ENCODE results near the gene ALG8. TPM values are rescaled to one million over a fixed set of nuclear protein-coding genes. Genes with fewer than 3 reads are reported as not detected.

Gene ALG8
- total and polyA plus RNA-seq, 2 of the 8 experiments (the other 6 are each of a cell fraction or from before 2014, with no cell fraction given), result 66.7 to 84.3 TPM

GRCh38 chr11:78067704-78068103 lies 71.7 kb downstream of the ALG8 start:
- Histone ChIP-seq H3K23ac (ENCODE audit: insufficient read length) (no peak overlapping the region), H3K9ac (replicated peaks in 1 of 4; ENCODE audit: extremely low read depth in 1 of 4, low read depth in 3 of 4, low read length in 3 of 4) (no peak overlapping the region), H3K18ac (ENCODE audit: extremely low read depth, low read length) (no peak overlapping the region), H3K9me3 (ENCODE audit: insufficient read depth in 2 of 2, low read depth in 1 of 2, low read length in 1 of 2) (no peaks in the 10 kb centered on the region), H4K91ac (replicated peaks; ENCODE audit: insufficient read length, low read length) (no peak overlapping the region), H4K5ac (ENCODE audit: insufficient read length, low read depth, low read length) (no peak overlapping the region), H2BK12ac (ENCODE audit: low read depth, low read length) (no peak overlapping the region), H4K20me1 (replicated peaks in 1 of 2; ENCODE audit: control insufficient read depth in 1 of 2, insufficient read depth in 2 of 2, low read length in 2 of 2) (peaks cover 0 to 3% of the 10 kb centered on the region in 2 experiments), H3K23me2 (ENCODE audit: low read depth, low read length) (no peaks in the 10 kb centered on the region), H2AK5ac (ENCODE audit: low read depth, low read length) (no peak overlapping the region), H2BK5ac (ENCODE audit: low read depth, low read length) (no peak overlapping the region), H3K4ac (replicated peaks; ENCODE audit: insufficient read length, low read depth, low read length) (no peak overlapping the region), H2BK20ac (ENCODE audit: low read length) (no peak overlapping the region), H2AFZ (ENCODE audit: low read length) (no peak overlapping the region), H2BK15ac (ENCODE audit: low read length) (no peak overlapping the region), H2BK120ac (replicated peaks; ENCODE audit: low read depth, low read length) (no peak overlapping the region), H3K4me2 (ENCODE audit: insufficient read depth in 1 of 2, low read depth in 2 of 2, low read length in 2 of 2) (no peak overlapping the region), H3K36me3 (ENCODE audit: control insufficient read depth in 2 of 4, insufficient read depth in 4 of 4, low read length in 3 of 4) (peaks cover 0 to 37% (median 14%) of the 10 kb centered on the region in 4 experiments; a peak in 6 of 8 replicates), H3K79me1 (ENCODE audit: low read depth, low read length) (no peaks in the 10 kb centered on the region), H3K27me3 (replicated peaks in 1 of 4; ENCODE audit: control insufficient read depth in 3 of 4, extremely low read depth in 1 of 4, insufficient read depth in 3 of 4, low read length in 3 of 4) (no peaks in the 10 kb centered on the region), H3K27ac (ENCODE audit: low read depth, low read length) (no peak overlapping the region), H3K4me3 (ENCODE audit: extremely low read depth in 1 of 4, insufficient read depth in 2 of 4, low read depth in 3 of 4, low read length in 4 of 4) (no peak overlapping the region), H3K79me2 (ENCODE audit: control insufficient read depth in 1 of 2, insufficient read depth in 2 of 2, low read length in 2 of 2) (no peaks in the 10 kb centered on the region), H3K14ac (ENCODE audit: insufficient read length) (no peak overlapping the region), H3K4me1 (replicated peaks in 1 of 4; ENCODE audit: control insufficient read depth in 3 of 4, insufficient read depth in 4 of 4, low read length in 3 of 4) (no peaks in the 10 kb centered on the region), H4K8ac (ENCODE audit: extremely low read depth, insufficient read depth, low read length) (no peak overlapping the region), H3K56ac (replicated peaks; ENCODE audit: insufficient read length, low read depth, low read length) (no peak overlapping the region)
- DNase-seq (ENCODE audit: low read depth in 1 of 2, low spot score in 2 of 2), result no peak
- CTCF ChIA-PET (ENCODE audit: partially characterized antibody), result interaction anchor here (0.6 to 2.2 kb wide), 5 partner anchors 19 to 66 kb away, joined by 3 to 7 read pairs (median 4); no protein-coding TSS in a partner anchor
- WGBS, 2 experiments (ENCODE audit: extremely low coverage in 1 of 2, insufficient coverage in 1 of 2, insufficient read length in 1 of 2, insufficient replicate concordance in 2 of 2, low coverage in 1 of 2, low lambda C conversion rate in 2 of 2, missing lambda C conversion rate in 1 of 2), result 89% methylated on average over 4 of the region's 4 CpGs; no CpG with 5 or more reads in 1 of the 2 experiments
- POLR2A ChIA-PET (ENCODE audit: partially characterized antibody), result interaction anchor here (2.4 kb wide), 1 partner anchor 11 kb away, joined by 18 read pairs; the partner anchor contains the start of gene NDUFC2
- no peak for FAIRE-seq
- TF ChIP-seq SUZ12 (IDR thresholded peaks at IDR 0.05; ENCODE audit: low read length), result no peak
- no peak for TF ChIP-seq TAF7 (optimal IDR thresholded peaks at IDR 0.05; ENCODE audit: borderline replicate concordance, low read depth, low read length)
- no peak for TF ChIP-seq GTF2F1 (IDR thresholded peaks at IDR 0.05; ENCODE audit: borderline replicate concordance, low read depth, low read length)
- no peak for TF ChIP-seq CTCF (IDR thresholded peaks at IDR 0.05; ENCODE audit: control extremely low read depth in 1 of 3, insufficient read depth in 1 of 3, low read depth in 1 of 3, low read length in 3 of 3)
- TF ChIP-seq ATF2 (IDR thresholded peaks at IDR 0.05; ENCODE audit: low read length), result no peak
- no peak for TF ChIP-seq ATF3 (IDR thresholded peaks at IDR 0.05; ENCODE audit: insufficient read depth, low read depth, low read length)
- no peak for TF ChIP-seq SIRT6 (IDR thresholded peaks at IDR 0.05; ENCODE audit: low read length)
- no peak for TF ChIP-seq RXRA (IDR thresholded peaks at IDR 0.05; ENCODE audit: insufficient read depth, low read depth, low read length)
- TF ChIP-seq CHD2 (IDR thresholded peaks at IDR 0.05; ENCODE audit: low read length), result no peak
